Heart left ventricle (tissue), 13 donors: Measurements from ENCODE around the gene POMGNT1.

Experiments used
- POLR2A ChIP-seq, 2 donors: fragments of 450-650 bp; IDR thresholded peaks; one replicate each; pipeline ENCODE4 v1.6.1; 2017; ENCODE audit warnings: antibody characterized with exemption in 2 of 2, mild to moderate bottlenecking in 2 of 2, moderate library complexity in 2 of 2
- TF ChIP-seq, protein P1 (sequence below), 12 donors: fragments of 200-600 bp; sonication (generic) in 4 of 12; IDR thresholded peaks; one replicate each; pipeline versions ENCODE4 v1.5.0 to v1.8.0; 2018 to 2022; ENCODE audit warnings: antibody characterized with exemption in 12 of 12, mild to moderate bottlenecking in 5 of 12
- donor health status: ischemic (EF 13 %, LVEDD 7.1; RV severe dilation, severe dysfunction).
- donor health status: DM: no; HTN: yes; CAD: no.
- donor health status: DM: no; HTN: no; CAD: no.
- donor health status: ischemic (EF 25% LVEDD 6.9; RV normal size, moderate dysfunction).
- donor health status: ischemic (EF 25% LVEDD 5.7; RV mildly dilated, moderate dysfunction).
- donor health status: ischemic (EF 35%, LVEDD 5.7; RV mildly dilated, moderate dysfunction).
- donor health status: nonischemic (EF 11% LVEDD 7.7; RV severe dilation, severe dysfunction).
- donor health status: DM: yes; HTN: yes; CAD: no.
- donor health status: PGD.
- donor health status: ischemic (EF 29% LVEDD 5.4; RV normal size, mild dysfunction).
- donor health status: nonischemic (EF 23%, LVEDD 6.1; RV moderate dilation, normal function).

DNA sequence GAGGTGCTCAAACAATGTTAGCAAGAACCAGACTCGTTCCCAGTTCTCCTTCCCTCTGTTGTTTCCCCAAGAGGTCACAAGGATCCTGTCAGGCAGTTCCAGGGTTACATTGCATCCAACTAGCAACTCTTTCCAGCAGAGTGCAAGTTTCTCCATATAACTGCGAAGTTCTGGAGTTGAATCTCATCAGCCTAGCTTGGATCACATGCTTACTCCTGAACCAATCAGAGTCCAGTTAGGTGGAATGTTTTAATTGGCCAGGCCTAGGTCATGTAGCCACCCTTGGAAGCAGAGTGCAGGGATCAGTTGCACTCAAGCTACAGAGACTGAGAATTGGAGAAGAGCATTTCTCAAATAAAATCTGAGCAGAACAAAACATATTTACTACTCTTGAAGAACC, 49.9 kb downstream of the POMGNT1 start:
- TF ChIP-seq, protein P1, sequence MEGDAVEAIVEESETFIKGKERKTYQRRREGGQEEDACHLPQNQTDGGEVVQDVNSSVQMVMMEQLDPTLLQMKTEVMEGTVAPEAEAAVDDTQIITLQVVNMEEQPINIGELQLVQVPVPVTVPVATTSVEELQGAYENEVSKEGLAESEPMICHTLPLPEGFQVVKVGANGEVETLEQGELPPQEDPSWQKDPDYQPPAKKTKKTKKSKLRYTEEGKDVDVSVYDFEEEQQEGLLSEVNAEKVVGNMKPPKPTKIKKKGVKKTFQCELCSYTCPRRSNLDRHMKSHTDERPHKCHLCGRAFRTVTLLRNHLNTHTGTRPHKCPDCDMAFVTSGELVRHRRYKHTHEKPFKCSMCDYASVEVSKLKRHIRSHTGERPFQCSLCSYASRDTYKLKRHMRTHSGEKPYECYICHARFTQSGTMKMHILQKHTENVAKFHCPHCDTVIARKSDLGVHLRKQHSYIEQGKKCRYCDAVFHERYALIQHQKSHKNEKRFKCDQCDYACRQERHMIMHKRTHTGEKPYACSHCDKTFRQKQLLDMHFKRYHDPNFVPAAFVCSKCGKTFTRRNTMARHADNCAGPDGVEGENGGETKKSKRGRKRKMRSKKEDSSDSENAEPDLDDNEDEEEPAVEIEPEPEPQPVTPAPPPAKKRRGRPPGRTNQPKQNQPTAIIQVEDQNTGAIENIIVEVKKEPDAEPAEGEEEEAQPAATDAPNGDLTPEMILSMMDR (IDR thresholded peaks at IDR 0.05) = no peak
- TF ChIP-seq POLR2A (IDR thresholded peaks at IDR 0.05) = no peak
